SK-N-SH treated with all-trans-retinoic acid at 6 μM for 48 hours (cell line): ENCODE measurements around the gene SBF2.

Experiments used
- ATAC-seq: fragments of 200-7000 bp; cut with Tn5 transposase; 3 replicates; pipeline ENCODE4 v1.9.1; 2020; ENCODE audit warnings: mild to moderate bottlenecking, moderate library complexity
- ARNTL ChIP-seq: fragments of 450-650 bp; formaldehyde crosslinking; IDR thresholded peaks from 2 replicates; pipeline ENCODE4 v1.5.0; 2020; ENCODE audit warnings: low read depth, mild to moderate bottlenecking, moderate library complexity, borderline replicate concordance
- BACH2 ChIP-seq: fragments of 250-450 bp; sonication (Bioruptor Pico); IDR thresholded peaks from 2 replicates; pipeline ENCODE4 v1.9.0; 2021; ENCODE audit warnings: mild to moderate bottlenecking, borderline replicate concordance
- CSDC2 ChIP-seq: fragments of 250-450 bp; sonication (Bioruptor Pico); IDR thresholded peaks from 2 replicates; pipeline ENCODE4 v1.5.0; 2020; ENCODE audit warnings: mild to moderate bottlenecking, moderate library complexity
- ESRRG ChIP-seq: fragments of 250-450 bp; sonication (Bioruptor Pico); IDR thresholded peaks from 2 replicates; pipeline ENCODE4 v1.6.1; 2021; ENCODE audit warnings: mild to moderate bottlenecking
- GLIS3 ChIP-seq: fragments of 250-450 bp; sonication (Bioruptor Pico); IDR thresholded peaks from 2 replicates; pipeline ENCODE4 v1.5.0; 2020; ENCODE audit warnings: mild to moderate bottlenecking, moderate library complexity
- ISL1 ChIP-seq: fragments of 250-450 bp; sonication (Bioruptor Pico); IDR thresholded peaks from 2 replicates; pipeline ENCODE4 v2.1.2; 2022; ENCODE audit warnings: mild to moderate bottlenecking, moderate library complexity
- OSR1 ChIP-seq: fragments of 250-450 bp; sonication (Bioruptor Pico); IDR thresholded peaks from 2 replicates; pipeline ENCODE4 v1.8.0; 2022; ENCODE audit warnings: moderate library complexity, mild to moderate bottlenecking, inconsistent platforms
- PATZ1 ChIP-seq: fragments of 250-450 bp; sonication (Bioruptor Pico); IDR thresholded peaks from 2 replicates; pipeline ENCODE4 v1.8.0; 2020; ENCODE audit warnings: mild to moderate bottlenecking, moderate library complexity, borderline replicate concordance
- POU6F1 ChIP-seq: fragments of 250-450 bp; sonication (Bioruptor Pico); IDR thresholded peaks from 2 replicates; pipeline ENCODE4 v1.8.0; 2021; ENCODE audit warnings: low read depth, mild to moderate bottlenecking, moderate library complexity, borderline replicate concordance
- PPARA ChIP-seq: fragments of 250-450 bp; sonication (Bioruptor Pico); IDR thresholded peaks from 2 replicates; pipeline ENCODE4 v1.5.0; 2020; ENCODE audit warnings: mild to moderate bottlenecking, borderline replicate concordance
- RARB ChIP-seq: fragments of 250-450 bp; sonication (Bioruptor Pico); IDR thresholded peaks from 2 replicates; pipeline ENCODE4 v1.8.0; 2021; ENCODE audit warnings: mild to moderate bottlenecking, moderate library complexity
- SNAI2 ChIP-seq: fragments of 250-450 bp; sonication (Bioruptor Pico); IDR thresholded peaks from 2 replicates; pipeline ENCODE4 v1.5.0; 2020; ENCODE audit warnings: mild to moderate bottlenecking, moderate library complexity
- TCF4 ChIP-seq: fragments of 250-450 bp; sonication (Bioruptor Pico); IDR thresholded peaks from 2 replicates; pipeline ENCODE4 v1.8.0; 2021; ENCODE audit warnings: mild to moderate bottlenecking, moderate library complexity, borderline replicate concordance
- TOX ChIP-seq: fragments of 250-450 bp; sonication (Bioruptor Pico); IDR thresholded peaks from 2 replicates; pipeline ENCODE4 v1.8.0; 2021; ENCODE audit warnings: mild to moderate bottlenecking, moderate library complexity, borderline replicate concordance
- ZC3H10 ChIP-seq: fragments of 250-450 bp; sonication (Bioruptor Pico); IDR thresholded peaks from 2 replicates; pipeline ENCODE4 v1.5.1; 2021; ENCODE audit warnings: mild to moderate bottlenecking, moderate library complexity
- ZFP3 ChIP-seq: fragments of 250-450 bp; sonication (Bioruptor Pico); IDR thresholded peaks from 2 replicates; pipeline ENCODE4 v1.5.0; 2020; ENCODE audit warnings: mild to moderate bottlenecking, moderate library complexity
- ZFP30 ChIP-seq: fragments of 450-650 bp; formaldehyde crosslinking; IDR thresholded peaks from 2 replicates; pipeline ENCODE4 v1.5.0; 2022; ENCODE audit warnings: mild to moderate bottlenecking, moderate library complexity
- ZNF565 ChIP-seq: fragments of 450-650 bp; formaldehyde crosslinking; conservative IDR thresholded peaks from 2 replicates; pipeline ENCODE4 v1.5.0; 2020; ENCODE audit warnings: low read depth, mild to moderate bottlenecking, moderate library complexity
- ZNF70 ChIP-seq: fragments of 450-650 bp; formaldehyde crosslinking; IDR thresholded peaks from 2 replicates; pipeline ENCODE4 v1.5.0; 2020; ENCODE audit warnings: mild to moderate bottlenecking, moderate library complexity
- TF ChIP-seq, protein P1 (sequence below): fragments of 250-450 bp; sonication (Bioruptor Pico); IDR thresholded peaks from 2 replicates; pipeline ENCODE4 v1.5.1; 2021; ENCODE audit warnings: mild to moderate bottlenecking, moderate library complexity
- TF ChIP-seq, protein P2 (sequence below): fragments of 250-450 bp; sonication (Bioruptor Pico); IDR thresholded peaks from 2 replicates; pipeline ENCODE4 v1.5.1; 2020; ENCODE audit warnings: low read depth, mild to moderate bottlenecking, moderate library complexity
- TF ChIP-seq, protein P3 (sequence below): fragments of 250-450 bp; sonication (Bioruptor Pico); IDR thresholded peaks from 2 replicates; pipeline ENCODE4 v1.5.0; 2020; ENCODE audit warnings: mild to moderate bottlenecking, moderate library complexity

SBF2 gene

DNA sequence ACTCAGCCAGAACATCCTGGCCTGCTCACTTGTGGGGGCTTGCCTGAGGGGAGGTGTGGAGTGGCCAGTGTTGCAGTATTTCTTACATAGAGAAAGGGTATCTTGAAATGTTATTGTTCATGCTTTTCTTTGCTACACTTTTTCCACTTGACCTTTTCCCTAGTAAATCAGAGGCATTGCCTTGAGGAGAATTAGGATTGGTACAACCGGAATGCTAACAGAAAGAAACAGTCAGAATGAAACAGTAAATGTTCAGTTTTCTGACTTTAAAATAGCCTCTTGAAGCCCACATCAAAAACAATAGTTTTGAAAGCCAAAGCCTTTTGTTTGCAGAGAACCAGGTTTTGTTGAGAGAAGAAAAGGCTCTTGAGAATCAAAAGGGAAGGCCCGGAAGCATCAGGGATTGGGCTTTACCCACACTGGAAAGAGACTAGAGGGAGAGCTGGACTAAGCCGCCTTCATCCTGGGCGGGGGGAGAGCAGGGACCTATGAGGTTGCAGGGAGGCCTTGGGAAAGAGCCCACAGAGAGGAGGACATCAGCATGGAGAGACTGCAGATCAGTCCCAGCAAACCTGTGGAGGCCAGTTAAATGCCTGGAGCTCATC is 23.2 kb upstream of the SBF2 start:
- TF ChIP-seq PPARA (no peak), ZFP30 (CRISPR knock-in tag) (no peak), TCF4 (CRISPR knock-in tag) (no peak), CSDC2 (no peak)
- no peak for ATAC-seq

DNA sequence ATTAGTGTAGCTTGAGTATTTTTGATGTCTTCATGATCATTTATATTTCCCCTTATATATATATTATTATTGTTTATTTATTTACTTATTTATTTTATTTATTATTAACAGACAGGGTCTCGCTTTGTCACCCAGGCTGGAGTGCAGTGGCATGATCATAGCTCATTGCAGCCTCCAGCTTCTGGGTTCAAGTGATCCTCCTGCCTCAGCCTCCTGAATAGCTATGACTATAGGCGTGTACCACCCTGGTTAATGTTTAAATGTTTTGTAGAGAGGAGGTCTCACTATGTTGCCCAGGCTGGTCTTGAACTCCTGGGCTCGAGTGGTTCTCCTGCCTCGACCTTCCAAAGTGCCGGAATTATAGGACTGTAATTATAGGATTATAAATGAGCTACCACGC is 21.1 kb upstream of the SBF2 start:
- ATAC-seq = no peak
- no peak for TF ChIP-seq ZFP3 (CRISPR knock-in tag)
- TF ChIP-seq PPARA = no peak
- no peak for TF ChIP-seq ESRRG (CRISPR knock-in tag)
- no peak for TF ChIP-seq ZFP30 (CRISPR knock-in tag)
- no peak for TF ChIP-seq TOX (CRISPR knock-in tag)
- TF ChIP-seq BACH2 = no peak
- TF ChIP-seq, protein P1, sequence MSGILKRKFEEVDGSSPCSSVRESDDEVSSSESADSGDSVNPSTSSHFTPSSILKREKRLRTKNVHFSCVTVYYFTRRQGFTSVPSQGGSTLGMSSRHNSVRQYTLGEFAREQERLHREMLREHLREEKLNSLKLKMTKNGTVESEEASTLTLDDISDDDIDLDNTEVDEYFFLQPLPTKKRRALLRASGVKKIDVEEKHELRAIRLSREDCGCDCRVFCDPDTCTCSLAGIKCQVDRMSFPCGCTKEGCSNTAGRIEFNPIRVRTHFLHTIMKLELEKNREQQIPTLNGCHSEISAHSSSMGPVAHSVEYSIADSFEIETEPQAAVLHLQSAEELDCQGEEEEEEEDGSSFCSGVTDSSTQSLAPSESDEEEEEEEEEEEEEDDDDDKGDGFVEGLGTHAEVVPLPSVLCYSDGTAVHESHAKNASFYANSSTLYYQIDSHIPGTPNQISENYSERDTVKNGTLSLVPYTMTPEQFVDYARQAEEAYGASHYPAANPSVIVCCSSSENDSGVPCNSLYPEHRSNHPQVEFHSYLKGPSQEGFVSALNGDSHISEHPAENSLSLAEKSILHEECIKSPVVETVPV (CRISPR knock-in tag) = no peak
- TF ChIP-seq ZNF565 (CRISPR knock-in tag) = no peak
- no peak for TF ChIP-seq ZC3H10
- no peak for TF ChIP-seq SNAI2 (CRISPR knock-in tag)
- no peak for TF ChIP-seq TCF4 (CRISPR knock-in tag)
- no peak for TF ChIP-seq OSR1 (CRISPR knock-in tag)

DNA sequence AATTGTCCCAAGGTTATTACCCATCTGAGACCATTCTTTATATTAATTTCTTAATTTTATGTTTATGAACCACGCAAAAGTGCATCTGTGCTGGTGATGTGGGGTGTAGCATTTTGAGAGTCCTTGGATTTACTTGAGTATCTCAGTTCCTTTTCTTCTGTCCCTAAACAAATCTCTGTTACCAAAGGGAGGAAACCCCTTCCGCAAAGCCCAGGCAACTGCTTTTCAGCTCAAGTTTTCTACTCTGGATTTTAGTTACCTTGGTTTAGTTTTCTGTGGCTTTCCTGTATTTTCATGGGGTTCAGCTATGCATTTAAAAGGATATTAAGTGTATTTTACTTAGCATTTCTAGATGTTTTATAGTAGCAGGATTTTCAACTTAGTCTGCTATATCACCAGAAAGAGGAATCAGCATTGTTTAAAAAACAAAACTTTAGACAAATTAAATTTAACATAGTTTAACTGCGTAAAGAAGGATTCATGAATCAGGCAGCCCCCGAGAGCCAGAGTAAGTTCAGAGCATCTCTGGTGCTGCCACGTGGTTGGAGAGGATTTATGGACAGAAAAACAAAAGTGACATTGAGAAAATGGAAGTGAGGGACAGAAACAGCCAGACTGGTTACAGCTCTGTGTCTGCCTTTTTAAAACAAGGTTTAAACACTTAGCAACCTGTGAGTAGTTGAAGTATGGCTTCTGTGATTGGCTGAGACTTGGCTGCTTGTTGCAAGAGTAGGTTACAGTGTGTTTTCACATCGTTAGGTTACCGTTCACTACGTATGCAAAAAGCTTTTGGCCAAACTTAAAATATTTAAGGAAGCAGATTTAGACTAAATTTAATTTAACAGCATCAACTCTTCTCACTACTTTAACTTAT is 20.4 kb upstream of the SBF2 start:
- no peak for TF ChIP-seq ZNF70 (CRISPR knock-in tag)
- no peak for TF ChIP-seq PPARA
- TF ChIP-seq, protein P2, sequence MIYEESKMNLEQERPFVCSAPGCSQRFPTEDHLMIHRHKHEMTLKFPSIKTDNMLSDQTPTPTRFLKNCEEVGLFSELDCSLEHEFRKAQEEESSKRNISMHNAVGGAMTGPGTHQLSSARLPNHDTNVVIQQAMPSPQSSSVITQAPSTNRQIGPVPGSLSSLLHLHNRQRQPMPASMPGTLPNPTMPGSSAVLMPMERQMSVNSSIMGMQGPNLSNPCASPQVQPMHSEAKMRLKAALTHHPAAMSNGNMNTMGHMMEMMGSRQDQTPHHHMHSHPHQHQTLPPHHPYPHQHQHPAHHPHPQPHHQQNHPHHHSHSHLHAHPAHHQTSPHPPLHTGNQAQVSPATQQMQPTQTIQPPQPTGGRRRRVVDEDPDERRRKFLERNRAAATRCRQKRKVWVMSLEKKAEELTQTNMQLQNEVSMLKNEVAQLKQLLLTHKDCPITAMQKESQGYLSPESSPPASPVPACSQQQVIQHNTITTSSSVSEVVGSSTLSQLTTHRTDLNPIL (CRISPR knock-in tag) = no peak
- TF ChIP-seq, protein P1 (CRISPR knock-in tag) = no peak
- no peak for TF ChIP-seq ZFP3 (CRISPR knock-in tag)
- no peak for TF ChIP-seq RARB (CRISPR knock-in tag)
- no peak for TF ChIP-seq CSDC2
- TF ChIP-seq BACH2 = no peak
- TF ChIP-seq ISL1 (CRISPR knock-in tag) = no peak
- ATAC-seq = peak; percentile 98

GRCh38 chr11:10311802-10312201 is 17.8 kb upstream of the SBF2 start:
- TF ChIP-seq ZC3H10 (no peak), ZNF70 (CRISPR knock-in tag) (no peak), SNAI2 (CRISPR knock-in tag) (no peak), PPARA (no peak), ISL1 (CRISPR knock-in tag) (no peak), ZNF565 (CRISPR knock-in tag) (no peak), PATZ1 (CRISPR knock-in tag) (no peak), POU6F1 (no peak), GLIS3 (CRISPR knock-in tag) (no peak), ARNTL (CRISPR knock-in tag) (no peak), CSDC2 (no peak)
- TF ChIP-seq, protein P3, sequence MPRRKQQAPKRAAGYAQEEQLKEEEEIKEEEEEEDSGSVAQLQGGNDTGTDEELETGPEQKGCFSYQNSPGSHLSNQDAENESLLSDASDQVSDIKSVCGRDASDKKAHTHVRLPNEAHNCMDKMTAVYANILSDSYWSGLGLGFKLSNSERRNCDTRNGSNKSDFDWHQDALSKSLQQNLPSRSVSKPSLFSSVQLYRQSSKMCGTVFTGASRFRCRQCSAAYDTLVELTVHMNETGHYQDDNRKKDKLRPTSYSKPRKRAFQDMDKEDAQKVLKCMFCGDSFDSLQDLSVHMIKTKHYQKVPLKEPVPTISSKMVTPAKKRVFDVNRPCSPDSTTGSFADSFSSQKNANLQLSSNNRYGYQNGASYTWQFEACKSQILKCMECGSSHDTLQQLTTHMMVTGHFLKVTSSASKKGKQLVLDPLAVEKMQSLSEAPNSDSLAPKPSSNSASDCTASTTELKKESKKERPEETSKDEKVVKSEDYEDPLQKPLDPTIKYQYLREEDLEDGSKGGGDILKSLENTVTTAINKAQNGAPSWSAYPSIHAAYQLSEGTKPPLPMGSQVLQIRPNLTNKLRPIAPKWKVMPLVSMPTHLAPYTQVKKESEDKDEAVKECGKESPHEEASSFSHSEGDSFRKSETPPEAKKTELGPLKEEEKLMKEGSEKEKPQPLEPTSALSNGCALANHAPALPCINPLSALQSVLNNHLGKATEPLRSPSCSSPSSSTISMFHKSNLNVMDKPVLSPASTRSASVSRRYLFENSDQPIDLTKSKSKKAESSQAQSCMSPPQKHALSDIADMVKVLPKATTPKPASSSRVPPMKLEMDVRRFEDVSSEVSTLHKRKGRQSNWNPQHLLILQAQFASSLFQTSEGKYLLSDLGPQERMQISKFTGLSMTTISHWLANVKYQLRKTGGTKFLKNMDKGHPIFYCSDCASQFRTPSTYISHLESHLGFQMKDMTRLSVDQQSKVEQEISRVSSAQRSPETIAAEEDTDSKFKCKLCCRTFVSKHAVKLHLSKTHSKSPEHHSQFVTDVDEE = no peak
- TF ChIP-seq, protein P2 (CRISPR knock-in tag) = no peak
- no peak for ATAC-seq
